ENCODE measurements around the gene CLDN4. TPM values are rescaled to one million over a fixed set of nuclear protein-coding genes. Genes with fewer than 3 reads are reported as not detected.
"Not testable (repeated sequence)": the region's sequence is repeated elsewhere in the genome, so short reads cannot be mapped to it uniquely, and the experiment has no call there.

The CLDN4 gene
- total and polyA plus RNA-seq, 7 experiments from 2014 or later: 0.14 to 0.24 (median 0.16) TPM; not detected in 4

- POLR2A ChIA-PET; H3K27ac ChIP-seq (ENCODE audit: low read depth, low read length); ATAC-seq; DNase-seq; H3K36me3 ChIP-seq (ENCODE audit: control insufficient read depth in 2 of 3, insufficient read depth in 3 of 3, low read length in 3 of 3); H3K9me3 Mint-ChIP-seq; H3K27me3 ChIP-seq (ENCODE audit: control insufficient read depth in 2 of 2, insufficient read depth in 2 of 2, low read length in 2 of 2); H3K9me3 ChIP-seq (ENCODE audit: control insufficient read depth in 2 of 3, low read length in 3 of 3); H3K36me3 Mint-ChIP-seq; CTCF ChIA-PET; H3K4me3 ChIP-seq (ENCODE audit: low read length): not testable (repeated sequence)
- Mint-ChIP-seq H3K4me1 (peaks cover 0 to 17% (median 13%) of the 10 kb centered on the region in 7 donors), H3K27ac (peak overlapping the region in 1 of 9 donors; percentile 37), H3K27me3 (peaks cover 0 to 16% (median 0%) of the 10 kb centered on the region in 5 donors), H3K4me3 (peak overlapping the region in 1 of 10 donors; percentile 34)
- intact Hi-C loops (cut with micrococcal nuclease): loop anchor here in 1 of 2 donors (10.0 kb wide), 1 partner anchor 271 kb away; the partner anchor contains the start of gene TBL2
- H3K4me1 ChIP-seq (ENCODE audit: control insufficient read depth in 2 of 2, insufficient read depth in 2 of 2, low read length in 2 of 2): peaks cover 5 to 11% of the 10 kb centered on the region in 2 donors
Observed at GRCh38 chr7:73845701-73846195, 15.0 kb downstream of the CLDN4 start.

- Histone ChIP-seq H3K4me3 (ENCODE audit: low read length) (no peak overlapping the region), H3K27ac (ENCODE audit: low read depth, low read length) (no peak overlapping the region), H3K9me3 (ENCODE audit: control insufficient read depth in 2 of 3, low read length in 3 of 3) (no peaks in the 10 kb centered on the region), H3K4me1 (ENCODE audit: control insufficient read depth in 2 of 2, insufficient read depth in 2 of 2, low read length in 2 of 2) (peaks cover 0 to 4% of the 10 kb centered on the region in 2 donors), H3K27me3 (ENCODE audit: control insufficient read depth in 2 of 2, insufficient read depth in 2 of 2, low read length in 2 of 2) (no peaks in the 10 kb centered on the region), H3K36me3 (ENCODE audit: control insufficient read depth in 2 of 3, insufficient read depth in 3 of 3, low read length in 3 of 3) (no peaks in the 10 kb centered on the region)
- H3K27me3 Mint-ChIP-seq: peaks cover 0 to 29% (median 0%) of the 10 kb centered on the region in 5 donors
- H3K4me1 Mint-ChIP-seq: peaks cover 0 to 23% (median 10%) of the 10 kb centered on the region in 7 donors
- ATAC-seq (no peak), DNase-seq (no peak)
- no peaks in the 10 kb centered on the region for H3K9me3 Mint-ChIP-seq
- POLR2A ChIA-PET: interaction anchor here (0.7 kb wide), 1 partner anchor 23 kb away, joined by 3 read pairs; no protein-coding TSS in a partner anchor
- no peak overlapping the region for H3K4me3 Mint-ChIP-seq
- CTCF ChIA-PET: interaction anchor here (0.7 kb wide), 1 partner anchor 356 kb away, joined by 4 read pairs; no protein-coding TSS in a partner anchor
- intact Hi-C loops (cut with micrococcal nuclease): loop anchor here in 1 of 2 donors (10.0 kb wide), 1 partner anchor 273 kb away; the partner anchor contains the start of gene TBL2
- H3K36me3 Mint-ChIP-seq: no peaks in the 10 kb centered on the region
- no peak overlapping the region for H3K27ac Mint-ChIP-seq
Observed at GRCh38 chr7:73847941-73848723, 17.3 kb downstream of the CLDN4 start.

- DNase-seq (no peak), ATAC-seq (peak; percentile 41)
- Mint-ChIP-seq H3K36me3 (no peaks in the 10 kb centered on the region), H3K9me3 (no peaks in the 10 kb centered on the region), H3K4me3 (peak overlapping the region in 1 of 10 donors; percentile 28), H3K27me3 (peaks cover 0 to 31% (median 3%) of the 10 kb centered on the region in 5 donors), H3K4me1 (peaks cover 0 to 26% (median 0%) of the 10 kb centered on the region in 7 donors), H3K27ac (no peak overlapping the region)
- intact Hi-C loops (cut with micrococcal nuclease): loop anchor here in 1 of 2 donors (1.0 kb wide), 1 partner anchor 8 kb away; the partner anchor contains the start of gene METTL27
- no peak overlapping the region for H3K4me3 ChIP-seq (ENCODE audit: low read length)
- H3K4me1 ChIP-seq (ENCODE audit: control insufficient read depth in 2 of 2, insufficient read depth in 2 of 2, low read length in 2 of 2): peaks cover 0 to 5% of the 10 kb centered on the region in 2 donors
- no peaks in the 10 kb centered on the region for H3K9me3 ChIP-seq (ENCODE audit: control insufficient read depth in 2 of 3, low read length in 3 of 3)
- ChIA-PET POLR2A (interaction anchor here (0.6 to 0.7 kb wide), 2 partner anchors 307 to 406 kb away, joined by 4 read pairs; no protein-coding TSS in a partner anchor), CTCF (interaction anchor here (0.6 to 0.7 kb wide), 2 partner anchors 23 to 110 kb away, joined by 4 to 7 read pairs; no protein-coding TSS in a partner anchor)
- no peaks in the 10 kb centered on the region for H3K36me3 ChIP-seq (ENCODE audit: control insufficient read depth in 2 of 3, insufficient read depth in 3 of 3, low read length in 3 of 3)
- H3K27ac ChIP-seq (ENCODE audit: low read depth, low read length): no peak overlapping the region
- H3K27me3 ChIP-seq (ENCODE audit: control insufficient read depth in 2 of 2, insufficient read depth in 2 of 2, low read length in 2 of 2): peaks cover 0 to 3% of the 10 kb centered on the region in 2 donors
Observed at GRCh38 chr7:73850781-73851207, 20.0 kb downstream of the CLDN4 start.

GRCh38 chr7:73851410-73852338, 20.9 kb downstream of the CLDN4 start:
- ChIA-PET POLR2A (interaction anchor here (0.7 kb wide), 1 partner anchor 308 kb away, joined by 4 read pairs; no protein-coding TSS in a partner anchor), CTCF (no interaction called here)
- Mint-ChIP-seq H3K36me3 (no peaks in the 10 kb centered on the region), H3K4me3 (peak overlapping the region in 1 of 10 donors; percentile 35), H3K9me3 (no peaks in the 10 kb centered on the region), H3K27me3 (peaks cover 0 to 37% (median 3%) of the 10 kb centered on the region in 5 donors), H3K27ac (peak overlapping the region in 1 of 9 donors; percentile 52), H3K4me1 (peaks cover 0 to 27% (median 0%) of the 10 kb centered on the region in 7 donors)
- intact Hi-C loops (cut with micrococcal nuclease): loop anchor here in 1 of 2 donors (1.0 kb wide), 1 partner anchor 9 kb away; the partner anchor contains the start of gene METTL27
- Histone ChIP-seq H3K4me1 (ENCODE audit: control insufficient read depth in 2 of 2, insufficient read depth in 2 of 2, low read length in 2 of 2) (peaks cover 0 to 5% of the 10 kb centered on the region in 2 donors), H3K36me3 (ENCODE audit: control insufficient read depth in 2 of 3, insufficient read depth in 3 of 3, low read length in 3 of 3) (no peaks in the 10 kb centered on the region), H3K4me3 (ENCODE audit: low read length) (no peak overlapping the region), H3K27me3 (ENCODE audit: control insufficient read depth in 2 of 2, insufficient read depth in 2 of 2, low read length in 2 of 2) (peaks cover 0 to 3% of the 10 kb centered on the region in 2 donors), H3K9me3 (ENCODE audit: control insufficient read depth in 2 of 3, low read length in 3 of 3) (no peaks in the 10 kb centered on the region), H3K27ac (ENCODE audit: low read depth, low read length) (no peak overlapping the region)
- DNase-seq (peak in 1 of 9 donors; percentile 30), ATAC-seq (peak; percentile 71)

- H3K9me3 ChIP-seq (ENCODE audit: control insufficient read depth in 2 of 3, low read length in 3 of 3): no peaks in the 10 kb centered on the region
Observed at GRCh38 chr7:73852500-73852899, 21.7 kb downstream of the CLDN4 start.

GRCh38 chr7:73856941-73857340, 26.1 kb downstream of the CLDN4 start:
- Mint-ChIP-seq H3K4me3 (peak overlapping the region in 2 of 10 donors; percentile 28 to 67), H3K27me3 (peaks cover 3 to 38% (median 10%) of the 10 kb centered on the region in 5 donors), H3K4me1 (peaks cover 0 to 11% (median 0%) of the 10 kb centered on the region in 7 donors), H3K27ac (no peak overlapping the region), H3K9me3 (peaks cover 0 to 4% (median 0%) of the 10 kb centered on the region in 11 donors), H3K36me3 (no peaks in the 10 kb centered on the region)
- H3K27me3 ChIP-seq (ENCODE audit: control insufficient read depth in 2 of 2, insufficient read depth in 2 of 2, low read length in 2 of 2): peaks cover 0 to 3% of the 10 kb centered on the region in 2 donors
- no peak overlapping the region for H3K27ac ChIP-seq (ENCODE audit: low read depth, low read length)
- DNase-seq (no peak), ATAC-seq (no peak)
- no peaks in the 10 kb centered on the region for H3K36me3 ChIP-seq (ENCODE audit: control insufficient read depth in 2 of 3, insufficient read depth in 3 of 3, low read length in 3 of 3)
- H3K9me3 ChIP-seq (ENCODE audit: control insufficient read depth in 2 of 3, low read length in 3 of 3): no peaks in the 10 kb centered on the region
- ChIA-PET POLR2A (no interaction called here), CTCF (interaction anchor here (0.7 to 1.5 kb wide), 2 partner anchors 31 to 79 kb away, joined by 4 read pairs; no protein-coding TSS in a partner anchor)
- H3K4me3 ChIP-seq (ENCODE audit: low read length): no peak overlapping the region
- peaks cover 0 to 5% of the 10 kb centered on the region in 2 donors for H3K4me1 ChIP-seq (ENCODE audit: control insufficient read depth in 2 of 2, insufficient read depth in 2 of 2, low read length in 2 of 2)
- intact Hi-C loops (cut with micrococcal nuclease): no loop called here

More at GRCh38 chr7:73852500-73852899, 21.7 kb downstream of the CLDN4 start:
- Histone ChIP-seq H3K27ac (ENCODE audit: low read depth, low read length) (no peak overlapping the region), H3K4me1 (ENCODE audit: control insufficient read depth in 2 of 2, insufficient read depth in 2 of 2, low read length in 2 of 2) (peaks cover 0 to 5% of the 10 kb centered on the region in 2 donors), H3K4me3 (ENCODE audit: low read length) (no peak overlapping the region), H3K27me3 (ENCODE audit: control insufficient read depth in 2 of 2, insufficient read depth in 2 of 2, low read length in 2 of 2) (peaks cover 0 to 3% of the 10 kb centered on the region in 2 donors), H3K36me3 (ENCODE audit: control insufficient read depth in 2 of 3, insufficient read depth in 3 of 3, low read length in 3 of 3) (no peaks in the 10 kb centered on the region)
- no peak overlapping the region for H3K27ac Mint-ChIP-seq
- intact Hi-C loops (cut with micrococcal nuclease): no loop called here
- peaks cover 0 to 44% (median 3%) of the 10 kb centered on the region in 5 donors for H3K27me3 Mint-ChIP-seq
- H3K4me1 Mint-ChIP-seq: peaks cover 0 to 27% (median 0%) of the 10 kb centered on the region in 7 donors
- POLR2A ChIA-PET: no interaction called here
- H3K9me3 Mint-ChIP-seq: no peaks in the 10 kb centered on the region
- no peaks in the 10 kb centered on the region for H3K36me3 Mint-ChIP-seq
- CTCF ChIA-PET: no interaction called here
- DNase-seq: no peak
- H3K4me3 Mint-ChIP-seq: no peak overlapping the region
- ATAC-seq: no peak
